Spleen (tissue), 11 donors: ENCODE results near the gene PUSL1. TPM values are rescaled to one million over a fixed set of nuclear protein-coding genes. Genes with fewer than 3 reads are reported as not detected.

Source experiments
- DNase-seq: peaks from one replicate; pipeline ENCODE4 v3.0.0-alpha.2; 2020
- H3K27ac ChIP-seq, 8 donors: fragments of 200-600 bp; sonication (generic) in 7 of 8; 1 replicate in 4 of 8; 2 replicates in 4 of 8; pipeline versions ENCODE4 v1.5.0 to v1.8.0; 2016 to 2021; ENCODE audit warnings: inconsistent platforms in 4 of 8, mild to moderate bottlenecking in 4 of 8, moderate library complexity in 1 of 8
- H3K27me3 ChIP-seq, 7 donors: fragments of 200-600 bp; sonication (generic) in 6 of 7; replicated peaks in 1 of 7; 1 replicate in 4 of 7; 2 replicates in 3 of 7; pipeline versions ENCODE4 v1.5.0 to v1.8.0; 2016 to 2021; ENCODE audit warnings: inconsistent platforms in 3 of 7, mild to moderate bottlenecking in 1 of 7
- H3K36me3 ChIP-seq, 6 donors: fragments of 200-600 bp; sonication (generic) in 5 of 6; 1 replicate in 4 of 6; 2 replicates in 2 of 6; pipeline versions ENCODE4 v1.5.0 to v1.8.0; 2016 to 2021; ENCODE audit warnings: inconsistent platforms in 2 of 6
- H3K4me1 ChIP-seq, 6 donors: fragments of 200-600 bp; sonication (generic) in 5 of 6; 1 replicate in 3 of 6; 2 replicates in 3 of 6; pipeline versions ENCODE4 v1.5.0 to v1.8.0; 2016 to 2021; ENCODE audit warnings: inconsistent platforms in 3 of 6
- H3K4me3 ChIP-seq, 8 donors: fragments of 200-600 bp; sonication (generic) in 7 of 8; 1 replicate in 4 of 8; 2 replicates in 4 of 8; pipeline versions ENCODE4 v1.5.0 to v1.8.0; 2016 to 2021; ENCODE audit warnings: inconsistent platforms in 4 of 8, mild to moderate bottlenecking in 4 of 8, moderate library complexity in 2 of 8
- H3K9me3 ChIP-seq, 8 donors: fragments of 200-600 bp; sonication (generic) in 7 of 8; 1 replicate in 4 of 8; 2 replicates in 4 of 8; pipeline versions ENCODE4 v1.5.0 to v1.8.0; 2016 to 2021; ENCODE audit warnings: inconsistent platforms in 4 of 8
- POLR2A ChIP-seq, 3 donors: fragments of 450-650 bp; IDR thresholded peaks; one replicate each; pipeline ENCODE4 v1.5.1; 2017; ENCODE audit warnings: antibody characterized with exemption in 3 of 3, mild to moderate bottlenecking in 1 of 3
- POLR2AphosphoS5 ChIP-seq, 3 donors: sonication (generic); formaldehyde crosslinking; IDR thresholded peaks; one replicate each; pipeline ENCODE4 v1.5.1; 2017; ENCODE audit warnings: antibody characterized with exemption in 3 of 3
- WGBS, 5 donors: extraction: QIAGEN DNeasy Blood & Tissue Kit in 3 of 5; methylation state at CpG; one replicate each; pipeline versions ENCODE4 v1.1.5 to v1.1.7; 2013 to 2018; 5-methylcytosine and 5-hydroxymethylcytosine counted together
- intact Hi-C: fragments of 100-400 bp; cut with DNase I; formaldehyde crosslinking; loops from one replicate; pipeline ENCODE4 v1.15.0; 2023; ENCODE audit warnings: low total_unique reads
- polyA plus RNA-seq, 3 donors: library from polyadenylated mRNA; stranded (reverse); fragments of 200-250 nt; gene quantifications; one replicate each; pipeline ENCODE4 v1.2.1, GENCODE V29; 2013
- total RNA-seq, 7 donors: library from RNA; depleted of rRNA in 3 of 7; stranded (reverse); fragments of >200 nt in 3 of 7; fragmentation: NEBNext Ultra II Directional in 4 of 7; extraction: Animal tissue kit (Norgen Biotek cat#: 25700) in 4 of 7; gene quantifications; one replicate each; pipeline versions ENCODE4 v1.1.0 to v1.2.1, GENCODE V29; 2016 to 2021
- TF ChIP-seq, protein P1 (sequence below), 11 experiments: fragments of 200-600 bp in 7 of 11; fragments of 450-650 bp in 4 of 11; sonication (generic) in 4 of 11; IDR thresholded peaks in 8 of 11; conservative IDR thresholded peaks in 3 of 11; 1 replicate in 7 of 11; 2 replicates in 4 of 11; pipeline versions ENCODE4 v1.4.0 to v1.8.0; 2016 to 2021; ENCODE audit warnings: antibody characterized with exemption in 11 of 11, inconsistent platforms in 4 of 11, mild to moderate bottlenecking in 1 of 11
- donor health status: healthy with polysubstance abuse.
- donor health status: DM: no; HTN: no; CAD: no; lungs with moderate emphysema.
- donor health status: DM: no; HTN: no; CAD: no.
- donor health status: Bipolar disorder and iron deficiency.
- donor health status: healthy.
- donor health status: DM: no; HTN: no; CAD: no.
- donor health status: DM: yes; HTN: yes; CAD: no.

PUSL1 gene
- total and polyA plus RNA-seq, 10 donors = 9.8 to 22.9 (median 12.8) TPM

GRCh38 chr1:1264026-1264425 is 44.4 kb upstream of the PUSL1 start:
- Histone ChIP-seq H3K4me3 (no peak overlapping the region), H3K36me3 (peaks cover 0 to 99% (median 80%) of the 10 kb centered on the region in 6 donors), H3K27me3 (no peaks in the 10 kb centered on the region), H3K9me3 (no peaks in the 10 kb centered on the region), H3K4me1 (peaks cover 0 to 78% (median 37%) of the 10 kb centered on the region in 6 donors), H3K27ac (no peak overlapping the region)
- DNase-seq = no peak
- intact Hi-C loops = no loop called here
- no peak for TF ChIP-seq POLR2AphosphoS5 (IDR thresholded peaks at IDR 0.05)
- TF ChIP-seq POLR2A (IDR thresholded peaks at IDR 0.05) = no peak
- TF ChIP-seq, protein P1, sequence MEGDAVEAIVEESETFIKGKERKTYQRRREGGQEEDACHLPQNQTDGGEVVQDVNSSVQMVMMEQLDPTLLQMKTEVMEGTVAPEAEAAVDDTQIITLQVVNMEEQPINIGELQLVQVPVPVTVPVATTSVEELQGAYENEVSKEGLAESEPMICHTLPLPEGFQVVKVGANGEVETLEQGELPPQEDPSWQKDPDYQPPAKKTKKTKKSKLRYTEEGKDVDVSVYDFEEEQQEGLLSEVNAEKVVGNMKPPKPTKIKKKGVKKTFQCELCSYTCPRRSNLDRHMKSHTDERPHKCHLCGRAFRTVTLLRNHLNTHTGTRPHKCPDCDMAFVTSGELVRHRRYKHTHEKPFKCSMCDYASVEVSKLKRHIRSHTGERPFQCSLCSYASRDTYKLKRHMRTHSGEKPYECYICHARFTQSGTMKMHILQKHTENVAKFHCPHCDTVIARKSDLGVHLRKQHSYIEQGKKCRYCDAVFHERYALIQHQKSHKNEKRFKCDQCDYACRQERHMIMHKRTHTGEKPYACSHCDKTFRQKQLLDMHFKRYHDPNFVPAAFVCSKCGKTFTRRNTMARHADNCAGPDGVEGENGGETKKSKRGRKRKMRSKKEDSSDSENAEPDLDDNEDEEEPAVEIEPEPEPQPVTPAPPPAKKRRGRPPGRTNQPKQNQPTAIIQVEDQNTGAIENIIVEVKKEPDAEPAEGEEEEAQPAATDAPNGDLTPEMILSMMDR (IDR thresholded peaks at IDR 0.05 in 8 of 11, conservative IDR thresholded peaks at IDR 0.05 in 3 of 11) = no peak
- 83 to 93% (median 89%) methylated on average over 9 of the region's 9 CpGs for WGBS, 5 donors

GRCh38 chr1:1264868-1265272 is 43.5 kb upstream of the PUSL1 start:
- H3K27me3 ChIP-seq = no peaks in the 10 kb centered on the region
- 83 to 91% (median 85%) methylated on average over 10 of the region's 10 CpGs for WGBS, 5 donors
- H3K9me3 ChIP-seq = no peaks in the 10 kb centered on the region
- peaks cover 0 to 78% (median 37%) of the 10 kb centered on the region in 6 donors for H3K4me1 ChIP-seq
- H3K4me3 ChIP-seq = no peak overlapping the region
- peaks cover 0 to 95% (median 74%) of the 10 kb centered on the region in 6 donors for H3K36me3 ChIP-seq
- DNase-seq = no peak
- H3K27ac ChIP-seq = no peak overlapping the region
- TF ChIP-seq, protein P1 (IDR thresholded peaks at IDR 0.05 in 8 of 11, conservative IDR thresholded peaks at IDR 0.05 in 3 of 11) = no peak
- no peak for TF ChIP-seq POLR2AphosphoS5 (IDR thresholded peaks at IDR 0.05)
- TF ChIP-seq POLR2A (IDR thresholded peaks at IDR 0.05) = no peak
- intact Hi-C loops = no loop called here

GRCh38 chr1:1267488-1268283 is 40.7 kb upstream of the PUSL1 start:
- intact Hi-C loops = no loop called here
- WGBS, 5 donors = 93 to 97% (median 95%) methylated on average over 34 to 39 of the region's 39 CpGs
- peak in 2 of 3 donors; percentile 7 to 46 for TF ChIP-seq POLR2AphosphoS5 (IDR thresholded peaks at IDR 0.05)
- TF ChIP-seq, protein P1 (IDR thresholded peaks at IDR 0.05 in 8 of 11, conservative IDR thresholded peaks at IDR 0.05 in 3 of 11) = no peak
- no peak for TF ChIP-seq POLR2A (IDR thresholded peaks at IDR 0.05)

GRCh38 chr1:1268284-1268682 is 40.1 kb upstream of the PUSL1 start:
- TF ChIP-seq POLR2A (IDR thresholded peaks at IDR 0.05) = no peak
- TF ChIP-seq POLR2AphosphoS5 (IDR thresholded peaks at IDR 0.05) = peak in 1 of 3 donors; percentile 50
- WGBS, 5 donors = 90 to 98% (median 96%) methylated on average over 9 to 13 of the region's 13 CpGs
- intact Hi-C loops = no loop called here
- Histone ChIP-seq H3K36me3 (peaks cover 0 to 84% (median 45%) of the 10 kb centered on the region in 6 donors), H3K27me3 (no peaks in the 10 kb centered on the region), H3K9me3 (no peaks in the 10 kb centered on the region), H3K4me1 (peaks cover 26 to 80% (median 48%) of the 10 kb centered on the region in 6 donors), H3K4me3 (no peak overlapping the region), H3K27ac (no peak overlapping the region)
- DNase-seq = no peak

More at GRCh38 chr1:1267488-1268283, 40.7 kb upstream of the PUSL1 start:
- H3K27ac ChIP-seq = no peak overlapping the region
- H3K36me3 ChIP-seq = peaks cover 0 to 90% (median 51%) of the 10 kb centered on the region in 6 donors
- DNase-seq = no peak
- H3K4me3 ChIP-seq = no peak overlapping the region
- peaks cover 26 to 78% (median 45%) of the 10 kb centered on the region in 6 donors for H3K4me1 ChIP-seq
- H3K27me3 ChIP-seq = no peaks in the 10 kb centered on the region
- no peaks in the 10 kb centered on the region for H3K9me3 ChIP-seq
